Neural progenitor cell (in vitro differentiated cells): ENCODE data around the gene TJP1.

Source experiments
- CTCF ChIP-seq: fragments of 200-600 bp; sonication (generic); IDR thresholded peaks from 2 replicates; pipeline ENCODE4 v1.5.1; 2017; ENCODE audit warnings: antibody characterized with exemption, mild to moderate bottlenecking
- EZH2 ChIP-seq: fragments of 200-600 bp; sonication (generic); IDR thresholded peaks from 2 replicates; pipeline ENCODE4 v1.6.1; 2017; ENCODE audit warnings: antibody characterized with exemption, mild to moderate bottlenecking, moderate library complexity

GRCh38 chr15:29818141-29818540, 4.1 kb downstream of the TJP1 start:
- TF ChIP-seq CTCF (no peak), EZH2 (no peak)
